ENCODE data around the gene FAM120A.

Gene FAM120A

DNA sequence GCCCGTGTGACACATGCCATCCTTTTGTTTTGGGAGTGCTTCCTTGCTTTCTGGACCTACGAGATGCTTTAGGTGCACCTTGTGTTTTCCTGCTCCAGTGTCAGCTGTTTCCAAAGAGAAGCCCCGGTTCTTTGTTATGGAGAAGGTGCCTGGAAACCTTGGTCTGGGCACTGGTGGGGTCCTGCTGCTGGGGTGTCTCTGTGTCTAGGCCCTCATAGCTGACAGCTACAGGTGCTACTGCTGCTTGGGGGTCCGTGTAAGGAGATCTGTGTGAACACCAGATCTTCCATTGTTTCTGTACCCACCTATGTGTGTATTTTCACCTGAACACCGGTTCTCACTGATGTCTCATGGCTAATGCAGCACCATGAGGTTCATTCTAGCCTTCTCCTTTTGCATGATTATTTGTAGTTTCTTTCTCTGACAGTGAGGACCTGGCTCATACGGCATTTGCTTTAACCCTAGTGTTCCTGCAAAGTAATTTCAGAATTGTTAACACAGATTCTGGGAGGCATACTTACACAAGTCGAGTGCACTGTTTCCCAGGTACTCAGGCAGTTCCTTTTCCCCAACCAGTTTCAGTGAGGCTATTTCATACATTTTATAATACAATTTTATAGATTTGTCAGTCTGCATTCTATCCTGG is 15.1 kb downstream of the FAM120A start:
- Histone ChIP-seq H3K4me3 (no peak overlapping the region), H3K27ac (peak overlapping the region in 1 of 21 experiments; percentile 8)

DNA sequence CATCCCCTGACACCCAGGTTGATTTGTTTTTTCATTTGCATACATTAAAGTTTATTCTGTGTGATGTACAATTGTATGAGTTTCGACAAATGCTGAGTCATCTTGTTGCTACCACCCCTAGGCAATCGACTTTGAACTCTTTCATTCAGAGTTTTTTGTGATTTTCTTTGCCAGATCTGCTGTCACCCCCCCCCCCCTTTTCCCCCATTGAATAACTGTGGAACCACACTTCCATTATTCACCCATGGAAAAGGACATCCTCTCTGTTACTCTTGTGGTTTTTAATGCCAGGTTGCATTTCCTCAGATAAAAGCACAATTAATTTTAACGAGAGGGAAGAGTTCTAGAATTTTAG is 15.6 kb downstream of the FAM120A start:
- Histone ChIP-seq H3K27ac (peak overlapping the region in 1 of 21 experiments; percentile 8), H3K4me3 (no peak overlapping the region)

DNA sequence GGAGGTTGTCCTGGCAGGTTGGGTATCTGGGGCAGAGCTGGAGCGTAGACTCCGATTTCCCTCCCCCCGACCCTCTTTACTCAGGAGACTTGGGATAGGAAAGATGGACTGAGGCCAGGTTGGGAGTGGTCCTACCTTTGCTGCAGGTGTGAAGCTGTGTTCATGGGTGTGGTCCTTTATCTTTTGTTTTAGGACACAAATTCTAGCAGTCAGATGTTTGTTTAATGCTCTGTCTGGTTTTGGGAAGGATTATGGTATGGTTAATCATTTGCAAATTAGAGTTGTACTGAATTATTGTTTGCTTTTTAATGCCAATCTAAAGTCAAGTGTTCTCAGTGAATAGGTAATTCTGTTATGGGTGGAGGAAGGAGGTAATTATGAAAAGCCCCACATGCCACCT is 16.0 kb downstream of the FAM120A start:
- Histone ChIP-seq H3K4me3 (no peak overlapping the region), H3K27ac (no peak overlapping the region)

DNA sequence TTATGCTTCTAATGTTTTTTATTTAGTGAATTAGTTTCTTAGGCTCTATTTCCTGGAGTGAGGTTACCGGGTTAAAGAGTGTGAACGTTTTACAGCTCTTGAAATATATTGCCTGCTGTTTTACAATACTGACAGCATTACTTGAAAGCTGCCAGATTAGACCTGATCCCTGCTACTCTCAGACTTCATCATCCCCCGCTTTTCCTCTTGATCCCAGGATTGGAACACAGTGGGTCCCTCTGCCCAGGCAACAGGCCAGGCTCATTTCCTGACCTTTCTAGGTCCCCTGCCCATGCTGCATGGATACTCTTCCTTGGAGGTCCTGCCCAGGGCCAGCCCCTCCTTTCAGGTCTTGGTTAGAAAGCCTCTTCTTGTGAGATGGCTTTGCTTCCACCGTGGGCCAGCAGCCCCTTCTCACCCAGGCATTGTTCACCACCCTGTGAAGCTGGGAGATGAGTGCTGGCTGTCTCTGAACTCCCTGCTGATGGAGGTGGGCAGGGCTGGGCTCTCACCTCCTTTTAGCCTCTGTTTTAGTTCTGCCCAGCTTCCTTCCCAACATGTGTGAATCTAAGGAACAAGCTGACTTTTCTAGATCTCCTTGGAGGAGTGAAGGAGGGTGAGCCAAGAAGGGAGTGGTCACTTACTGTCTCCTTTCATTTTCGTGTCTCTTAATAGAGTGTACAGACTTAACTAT is 17.4 kb downstream of the FAM120A start:
- H3K27ac ChIP-seq, result peak overlapping the region in 16 of 21 experiments; percentile 0 to 62 (median 36)
- no peak overlapping the region for H3K4me3 ChIP-seq

DNA sequence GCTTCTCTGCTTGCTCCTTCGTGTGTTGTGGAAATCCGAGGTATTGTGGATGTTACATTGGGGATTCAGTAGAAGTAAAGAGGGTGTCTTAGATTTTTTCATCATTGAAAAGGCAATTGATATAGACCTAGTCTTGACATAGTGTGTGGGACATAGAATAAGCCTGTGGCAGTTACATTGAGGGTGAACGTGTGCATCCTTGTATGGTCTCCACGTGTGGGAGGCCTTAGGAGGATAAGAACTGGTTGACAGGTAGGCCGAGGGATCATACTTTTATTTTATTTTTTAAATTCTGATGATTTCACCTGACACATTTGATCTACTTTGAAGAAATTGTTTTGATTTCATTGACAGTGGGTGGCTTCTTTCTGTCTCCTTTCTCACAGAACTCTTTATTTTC is 18.9 kb downstream of the FAM120A start:
- Histone ChIP-seq H3K27ac (no peak overlapping the region), H3K4me3 (no peak overlapping the region)

DNA sequence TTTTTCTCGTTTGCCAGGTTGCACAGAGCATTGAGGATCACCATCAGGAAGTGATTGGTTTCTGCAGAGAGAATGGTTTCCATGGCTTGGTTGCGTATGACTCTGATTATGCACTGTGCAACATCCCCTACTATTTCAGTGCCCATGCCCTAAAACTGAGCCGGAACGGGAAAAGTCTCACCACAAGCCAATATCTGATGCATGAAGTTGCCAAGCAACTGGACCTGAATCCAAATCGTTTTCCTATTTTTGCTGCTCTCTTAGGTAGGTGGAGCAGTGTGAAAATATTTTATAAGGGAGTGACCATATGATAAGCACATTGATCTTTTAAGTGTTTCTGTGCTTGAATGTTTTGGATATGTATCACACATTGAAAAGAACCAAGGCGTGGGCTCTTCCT is 19.6 kb downstream of the FAM120A start:
- Histone ChIP-seq H3K27ac (no peak overlapping the region), H3K4me3 (no peak overlapping the region)

DNA sequence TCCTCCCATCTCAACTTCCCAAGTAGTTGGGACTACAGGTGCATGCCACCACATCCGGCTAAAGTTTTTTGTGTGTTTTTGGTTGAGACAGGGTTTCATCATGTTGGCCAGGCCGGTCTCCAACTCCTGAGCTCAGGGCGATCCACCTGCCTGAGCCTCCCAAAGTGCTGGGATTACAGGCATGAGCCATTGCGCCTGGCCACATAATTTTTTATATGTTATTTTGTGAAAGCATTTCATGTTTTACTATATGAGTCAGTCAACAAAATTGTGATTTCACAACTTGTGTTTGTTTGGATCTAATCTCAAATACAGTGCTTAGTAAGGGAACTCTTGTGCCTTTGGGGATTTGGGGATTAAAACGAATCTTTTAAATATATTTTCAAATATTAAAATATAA is 21.9 kb downstream of the FAM120A start:
- H3K27ac ChIP-seq, result no peak overlapping the region
- H3K4me3 ChIP-seq, result no peak overlapping the region

DNA sequence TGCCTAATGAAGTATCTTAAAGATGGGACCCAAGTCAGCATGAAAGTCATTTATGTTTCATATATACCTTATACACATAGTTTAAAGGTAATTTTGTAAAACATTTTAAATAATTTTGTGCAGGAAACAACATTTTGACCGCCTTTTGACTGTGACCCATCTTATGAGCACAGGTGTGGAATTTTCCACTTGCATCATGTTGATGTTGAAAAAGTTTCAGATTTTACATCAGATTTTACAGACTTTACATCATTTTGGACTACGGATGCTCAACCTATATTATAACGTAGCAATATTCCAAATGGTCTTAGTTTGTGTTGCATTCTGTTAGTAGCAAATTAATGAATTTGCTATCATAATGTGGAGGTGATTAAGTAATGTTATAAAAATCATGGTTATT is 23.6 kb downstream of the FAM120A start:
- Histone ChIP-seq H3K4me3 (no peak overlapping the region), H3K27ac (no peak overlapping the region)

DNA sequence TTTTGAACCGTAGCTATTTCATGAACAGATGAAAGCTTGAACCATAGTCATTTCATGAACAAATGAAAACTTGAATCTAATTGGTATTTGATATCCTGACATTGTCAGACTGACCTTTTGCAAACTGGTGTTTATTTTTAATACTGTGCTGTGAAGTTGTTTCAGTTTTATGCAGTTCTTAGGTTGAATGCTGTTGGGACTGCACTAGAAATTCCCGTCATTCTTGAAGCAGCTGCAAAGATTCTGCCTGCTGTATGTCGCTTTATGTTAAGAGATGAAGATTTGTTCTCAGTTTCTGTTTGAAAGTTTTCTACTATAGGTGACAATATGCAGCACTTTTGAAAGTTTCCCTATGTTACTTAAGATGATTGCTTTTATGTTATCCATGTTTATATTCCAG is 24.4 kb downstream of the FAM120A start:
- no peak overlapping the region for H3K27ac ChIP-seq

DNA sequence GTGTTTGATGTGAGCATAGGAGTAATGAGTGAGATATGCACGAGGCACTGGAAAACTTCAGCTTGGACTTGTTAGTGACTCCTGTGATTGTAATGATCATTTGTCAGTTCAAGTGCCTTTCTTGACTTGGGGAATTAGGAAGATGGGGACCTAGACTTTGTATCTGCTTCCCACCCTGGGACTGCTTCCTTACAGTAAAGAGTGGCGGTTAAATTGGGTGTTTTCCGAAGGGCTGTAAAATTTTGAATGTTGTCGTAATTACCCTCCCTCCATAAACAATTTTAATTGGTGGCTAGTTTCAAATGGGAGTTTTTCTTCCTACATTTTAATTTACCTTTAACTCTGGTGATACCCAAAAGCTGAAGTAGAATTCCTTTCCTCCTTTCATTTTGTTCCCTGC is 25.4 kb downstream of the FAM120A start:
- Histone ChIP-seq H3K27ac (no peak overlapping the region), H3K4me3 (no peak overlapping the region)

More for the DNA sequence above, 24.4 kb downstream of the FAM120A start:
- no peak overlapping the region for H3K4me3 ChIP-seq

DNA sequence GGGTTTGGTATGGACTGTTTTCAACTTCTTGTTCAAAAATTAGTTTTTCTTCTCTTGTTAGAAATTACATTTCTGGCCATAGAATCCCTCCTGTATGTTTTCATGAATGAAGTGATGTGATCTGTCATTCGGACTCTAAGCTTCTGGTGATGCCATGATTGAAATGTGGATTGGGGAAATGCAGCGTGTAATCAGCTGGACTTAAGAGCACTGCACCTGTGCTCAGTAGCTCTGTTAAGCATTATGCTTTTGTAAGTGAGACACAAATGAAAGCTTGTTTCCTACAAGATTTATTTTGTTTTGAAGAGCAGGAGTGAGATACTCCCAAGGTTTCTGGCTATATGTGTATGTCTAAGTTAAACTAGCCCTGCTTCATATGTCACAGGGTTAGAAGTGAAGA is 25.9 kb downstream of the FAM120A start:
- no peak overlapping the region for H3K4me3 ChIP-seq
- no peak overlapping the region for H3K27ac ChIP-seq

DNA sequence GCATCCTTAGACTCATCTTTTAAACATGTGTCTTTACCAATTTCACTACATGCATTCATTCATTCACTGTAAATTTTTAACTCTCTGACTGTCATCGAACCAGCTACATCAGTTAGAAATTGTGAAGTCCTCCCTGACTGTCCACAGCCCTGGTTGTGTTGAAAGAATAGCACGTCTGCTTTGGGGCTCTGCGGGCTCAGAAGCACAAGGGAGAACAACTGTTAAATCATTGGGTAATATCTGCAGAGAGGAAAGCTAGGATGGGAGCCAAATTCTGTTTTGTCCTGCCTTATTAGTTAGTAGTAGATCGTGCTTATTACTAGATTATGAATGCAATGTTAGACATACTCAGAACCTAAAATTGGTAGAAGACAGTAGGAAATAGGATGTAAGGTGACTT is 28.2 kb downstream of the FAM120A start:
- Histone ChIP-seq H3K4me3 (no peak overlapping the region), H3K27ac (no peak overlapping the region)

DNA sequence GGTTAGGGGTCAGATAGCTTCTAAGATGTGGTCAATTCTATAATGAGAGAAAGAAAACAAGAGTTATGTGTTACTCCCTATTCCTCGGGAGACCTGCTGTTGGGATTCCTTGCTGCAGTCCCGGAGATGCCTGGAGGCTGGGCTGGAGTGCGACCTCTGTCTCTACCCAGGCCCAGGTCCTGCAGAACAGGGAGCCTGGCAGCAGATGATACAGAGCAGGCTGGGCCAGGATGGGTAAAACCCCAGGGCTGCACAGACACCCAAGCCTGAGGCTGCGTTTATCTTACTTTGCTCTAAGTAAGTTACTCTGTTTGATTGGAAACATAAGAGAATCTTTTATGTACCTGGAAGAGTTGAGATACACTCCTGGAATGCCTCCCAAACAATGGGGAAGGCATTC is 28.8 kb downstream of the FAM120A start:
- no peak overlapping the region for H3K27ac ChIP-seq
- no peak overlapping the region for H3K4me3 ChIP-seq

DNA sequence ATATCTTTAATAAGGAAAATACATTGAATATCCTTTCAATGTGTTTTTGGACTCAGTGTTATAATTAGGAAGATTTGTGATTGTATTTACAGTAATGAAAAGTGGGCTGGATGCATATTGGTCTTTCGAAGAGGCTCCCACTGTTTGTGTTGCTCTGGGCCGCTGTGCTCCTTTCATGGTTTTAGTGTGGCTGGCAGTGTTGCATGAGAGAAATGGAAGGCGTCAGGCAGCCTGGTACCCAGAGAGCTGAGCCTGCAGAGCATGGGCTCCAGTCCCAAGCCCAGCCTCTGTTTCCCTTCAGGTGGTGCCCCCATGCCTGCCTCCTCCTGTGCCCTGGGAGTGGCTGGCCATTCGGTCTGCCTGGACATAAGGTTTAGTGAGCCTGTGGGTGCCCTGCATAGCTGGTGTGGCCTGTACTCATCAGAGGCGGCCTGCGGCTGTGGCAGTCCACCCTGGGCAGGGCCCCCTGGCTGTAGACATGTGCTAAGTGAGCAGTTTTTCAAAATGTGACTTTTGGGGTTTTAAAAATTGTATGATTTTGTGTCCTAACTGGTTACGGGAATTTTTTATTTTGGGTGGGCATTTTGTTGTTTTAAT is 29.3 kb downstream of the FAM120A start:
- Histone ChIP-seq H3K4me3 (no peak overlapping the region), H3K27ac (no peak overlapping the region)

DNA sequence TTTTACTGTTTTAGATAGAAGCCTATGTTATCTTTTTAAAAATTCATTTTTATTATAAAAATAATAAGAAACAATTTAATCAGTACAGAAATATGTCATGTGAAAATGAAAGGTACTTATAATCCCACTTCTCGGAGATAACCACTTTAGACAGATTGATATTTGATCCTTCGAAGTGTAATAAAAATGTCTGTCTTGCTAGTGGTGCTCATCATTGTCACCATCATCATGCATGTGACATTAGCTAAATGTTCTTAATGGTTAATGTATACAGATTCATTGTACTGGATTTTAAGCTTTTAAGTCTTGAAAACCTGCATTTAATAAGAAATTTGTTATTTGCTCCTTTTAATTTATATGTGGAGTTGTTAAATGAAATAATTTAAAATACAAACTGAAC is 32.0 kb downstream of the FAM120A start:
- Histone ChIP-seq H3K4me3 (no peak overlapping the region), H3K27ac (no peak overlapping the region)

DNA sequence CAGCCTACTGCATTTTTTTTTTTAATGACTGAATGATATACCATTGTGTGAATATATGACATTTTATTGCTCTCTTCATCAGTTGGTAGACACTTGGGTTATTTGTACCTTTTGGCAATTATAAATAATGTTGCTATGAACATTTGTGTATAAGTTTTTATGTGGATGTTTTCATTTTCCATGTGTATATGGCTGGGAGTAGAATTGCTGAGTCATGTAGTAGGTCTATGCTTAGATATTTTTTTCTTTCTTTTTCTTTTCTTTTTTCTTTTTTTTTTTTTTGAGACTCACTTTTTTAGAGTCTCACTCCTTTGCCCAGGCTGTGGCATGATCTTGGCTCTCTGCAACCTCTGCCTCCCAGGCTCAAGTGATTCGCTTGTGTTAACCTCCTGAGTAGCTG is 34.8 kb downstream of the FAM120A start:
- no peak overlapping the region for H3K4me3 ChIP-seq
- no peak overlapping the region for H3K27ac ChIP-seq

DNA sequence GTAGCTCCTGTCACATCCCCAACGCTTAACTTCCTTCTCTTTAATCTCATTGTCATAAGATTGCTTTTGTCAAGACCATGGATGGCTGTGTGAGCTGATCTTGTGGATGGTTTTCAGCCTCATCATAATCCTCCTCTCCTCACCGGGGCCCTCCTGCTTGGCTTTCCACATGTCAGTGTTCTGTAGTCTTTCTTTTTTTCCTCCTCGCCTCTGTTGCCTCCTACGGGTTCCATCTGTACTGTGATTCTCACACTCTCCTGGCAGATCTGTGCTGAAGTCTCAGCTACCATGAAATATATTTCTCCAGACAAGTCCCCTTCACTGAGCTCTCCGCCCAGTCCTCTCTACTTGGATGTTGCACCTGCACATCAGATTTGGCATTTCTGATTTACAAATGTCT is 36.8 kb downstream of the FAM120A start:
- Histone ChIP-seq H3K27ac (no peak overlapping the region), H3K4me3 (no peak overlapping the region)

DNA sequence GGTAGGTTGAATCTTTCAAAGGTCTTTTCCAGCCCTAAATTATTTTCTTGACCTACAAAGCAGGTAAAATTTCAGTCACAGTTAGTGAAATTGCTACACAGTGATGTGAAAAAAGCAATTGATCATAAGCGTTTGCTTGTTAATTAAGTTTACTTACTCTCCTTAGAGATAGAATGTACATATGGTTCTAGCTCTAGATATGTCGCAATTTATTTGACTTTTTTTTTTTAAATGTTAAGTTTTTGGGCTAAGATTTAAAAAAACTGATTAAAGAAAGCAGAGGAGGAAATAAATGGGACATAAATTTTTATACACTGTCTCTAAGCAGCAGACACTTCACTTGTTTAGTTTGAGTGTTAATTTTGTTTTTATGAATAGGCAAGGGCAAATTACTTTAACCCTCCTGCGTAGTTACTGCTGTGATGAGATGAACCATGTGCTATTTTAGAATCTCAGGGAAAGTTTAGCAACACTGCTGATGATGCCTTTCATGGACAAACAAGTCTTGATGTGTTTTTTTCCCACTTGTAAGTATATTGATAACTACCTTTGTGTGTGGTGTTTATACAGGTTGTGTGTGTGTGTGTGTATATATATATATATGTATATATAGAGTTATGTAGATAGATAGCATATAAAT is 40.2 kb downstream of the FAM120A start:
- no peak overlapping the region for H3K4me3 ChIP-seq
- no peak overlapping the region for H3K27ac ChIP-seq

DNA sequence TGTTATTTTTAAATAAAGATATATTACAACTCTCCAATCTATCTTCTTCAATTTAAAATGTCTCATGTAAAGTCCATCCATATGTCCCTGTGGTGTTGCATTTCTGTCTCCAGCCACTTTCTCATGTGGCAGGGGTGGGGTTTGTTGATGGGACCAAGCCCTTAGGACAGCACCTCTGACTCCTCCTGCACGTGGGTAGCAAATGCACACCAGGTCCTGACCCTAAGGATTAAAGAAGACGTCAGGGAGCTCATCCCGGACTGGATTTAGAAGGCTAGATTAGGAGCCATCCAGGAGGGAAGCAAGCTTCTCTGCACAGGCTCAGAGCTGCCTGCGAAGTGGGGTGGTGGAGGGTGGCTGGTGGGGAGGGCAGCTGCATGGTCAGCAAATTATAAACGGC is 40.8 kb downstream of the FAM120A start:
- Histone ChIP-seq H3K4me3 (no peak overlapping the region), H3K27ac (no peak overlapping the region)

DNA sequence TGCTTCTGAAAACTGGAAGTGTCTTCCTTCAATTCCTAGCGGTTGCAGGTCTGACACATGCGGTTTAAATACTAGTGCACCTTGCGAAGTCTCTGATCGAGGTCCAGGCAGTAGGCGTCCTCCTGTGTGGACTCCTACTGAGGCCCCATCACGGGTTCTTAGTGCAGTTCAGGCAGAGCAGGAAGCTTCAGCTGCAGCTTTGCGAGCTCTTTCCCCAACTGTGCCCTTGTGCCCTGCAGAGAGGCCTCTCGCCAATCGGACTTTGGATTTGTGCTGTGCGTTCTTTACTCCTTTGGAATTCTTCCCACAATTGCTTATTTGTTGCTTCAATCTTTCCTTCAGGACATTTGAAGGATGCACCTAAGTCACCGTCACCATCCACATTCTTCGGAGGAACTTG is 42.5 kb downstream of the FAM120A start:
- H3K27ac ChIP-seq, result no peak overlapping the region
- no peak overlapping the region for H3K4me3 ChIP-seq

DNA sequence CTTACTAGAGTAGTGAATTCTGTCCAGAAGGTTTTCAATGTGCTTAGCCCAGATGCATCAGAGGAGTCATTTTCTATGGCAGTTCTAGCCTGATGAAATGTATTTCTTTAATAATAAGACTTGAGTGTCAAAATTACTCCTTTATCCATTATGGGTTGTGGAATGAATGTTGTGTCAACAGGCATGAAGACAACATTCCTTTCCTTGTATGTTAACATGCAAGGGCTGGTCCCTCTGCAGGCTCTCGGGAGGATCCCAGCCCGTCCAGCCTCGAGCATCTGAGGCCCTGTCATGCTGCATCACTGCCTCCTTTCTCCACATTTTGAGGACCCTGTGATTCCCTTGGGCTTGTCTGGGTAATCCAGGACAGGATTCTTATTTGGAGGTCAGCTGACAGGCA is 44.8 kb downstream of the FAM120A start:
- Histone ChIP-seq H3K27ac (no peak overlapping the region), H3K4me3 (no peak overlapping the region)

Data from skin epidermis (tissue), 12 donors.